ENCODE results near the gene PARP15. TPM values are rescaled to one million over a fixed set of nuclear protein-coding genes. Genes with fewer than 3 reads are reported as not detected.
A peak's percentile ranks its signal among the peaks of the same experiment; 100 is the strongest.

Gene PARP15
- total RNA-seq, 1 experiment from 2014 or later: 0.12 TPM

DNA sequence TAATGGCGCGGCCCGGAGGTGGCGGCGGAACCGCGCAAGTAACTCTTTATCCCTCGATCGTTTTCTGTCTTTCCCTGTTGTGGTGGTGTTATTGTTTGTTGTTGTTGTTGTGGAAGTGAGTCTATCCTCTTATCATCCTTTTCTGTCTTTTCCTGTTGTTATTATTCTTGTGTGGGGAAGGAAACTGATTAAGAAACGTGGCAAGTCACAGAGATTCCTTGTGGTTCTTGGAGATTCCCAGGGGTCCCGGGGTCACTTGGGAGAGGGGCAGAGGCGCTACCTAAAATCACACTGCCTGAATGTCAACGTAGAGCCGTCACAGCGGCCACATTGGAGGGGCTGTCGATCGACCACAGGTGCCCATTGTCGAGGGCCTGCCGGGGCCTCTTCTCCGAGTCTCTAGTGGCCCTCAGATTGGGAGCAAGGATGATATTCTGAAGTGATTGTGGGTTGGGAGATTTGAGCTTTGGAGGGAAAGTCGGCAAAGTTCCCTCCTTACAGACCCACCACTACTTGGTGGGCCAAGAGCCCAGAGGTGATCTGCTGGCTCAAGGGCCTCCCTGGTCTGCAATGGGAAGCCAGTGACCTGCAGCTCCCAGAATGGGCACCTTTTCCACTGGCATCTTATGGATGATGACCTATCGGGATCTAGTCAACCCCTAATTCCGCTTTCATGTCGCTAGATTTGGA is 104.0 kb downstream of the PARP15 start:
- ChIA-PET RAD21 (ENCODE audit: low non-redundant PET in 1 of 2, low total read pairs in 2 of 2, uncharacterized antibody in 2 of 2, unreplicated experiment in 2 of 2) (no interaction called here), POLR2A (no interaction called here), CTCF (no interaction called here)
- TSS peak; percentile 45 for BruUV-seq (replicated peaks)
- H3K4me2 ChIP-seq (ENCODE audit: low read length): peak overlapping the region; percentile 93
- peak overlapping the region; percentile 68; the same call in 1 of the 2 replicates for H3K27ac ChIP-seq (ENCODE audit: low read depth, low read length)
- peak overlapping the region; percentile 84 for H3K9ac ChIP-seq (ENCODE audit: low read length)
- H2AFZ ChIP-seq (ENCODE audit: low read depth, low read length, poor library complexity, severe bottlenecking): peak overlapping the region; percentile 59
- intact Hi-C loops (cut with micrococcal nuclease): no loop called here
- no peaks in the 10 kb centered on the region for H3K27me3 ChIP-seq (ENCODE audit: insufficient read depth, low read length)
- H3K9me2 ChIP-seq (ENCODE audit: insufficient read depth): no peaks in the 10 kb centered on the region
- no peaks in the 10 kb centered on the region for H4K20me1 ChIP-seq (ENCODE audit: insufficient read depth)
- H3K79me2 ChIP-seq (ENCODE audit: insufficient read depth, low read length): peaks cover 7% of the 10 kb centered on the region; the same call in 1 of the 2 replicates
- DNase-seq (ENCODE audit: low read depth, low spot score): no peak
- TF ChIP-seq ZFX (IDR thresholded peaks at IDR 0.05): no peak
- TF ChIP-seq EGR1 (IDR thresholded peaks at IDR 0.05; ENCODE audit: low read depth): no peak; the same call in 1 of the 2 replicates
- TF ChIP-seq POLR2AphosphoS5 (IDR thresholded peaks at IDR 0.05; ENCODE audit: low read depth, low read length): no peak
- TF ChIP-seq YY1 (IDR thresholded peaks at IDR 0.05; ENCODE audit: extremely low read depth, insufficient replicate concordance, low read depth, low read length): no peak
- TF ChIP-seq CEBPB (IDR thresholded peaks at IDR 0.05; ENCODE audit: low read depth): no peak
- TF ChIP-seq, protein P1, sequence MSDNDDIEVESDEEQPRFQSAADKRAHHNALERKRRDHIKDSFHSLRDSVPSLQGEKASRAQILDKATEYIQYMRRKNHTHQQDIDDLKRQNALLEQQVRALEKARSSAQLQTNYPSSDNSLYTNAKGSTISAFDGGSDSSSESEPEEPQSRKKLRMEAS (IDR thresholded peaks at IDR 0.05): no peak
- TF ChIP-seq, protein P2, sequence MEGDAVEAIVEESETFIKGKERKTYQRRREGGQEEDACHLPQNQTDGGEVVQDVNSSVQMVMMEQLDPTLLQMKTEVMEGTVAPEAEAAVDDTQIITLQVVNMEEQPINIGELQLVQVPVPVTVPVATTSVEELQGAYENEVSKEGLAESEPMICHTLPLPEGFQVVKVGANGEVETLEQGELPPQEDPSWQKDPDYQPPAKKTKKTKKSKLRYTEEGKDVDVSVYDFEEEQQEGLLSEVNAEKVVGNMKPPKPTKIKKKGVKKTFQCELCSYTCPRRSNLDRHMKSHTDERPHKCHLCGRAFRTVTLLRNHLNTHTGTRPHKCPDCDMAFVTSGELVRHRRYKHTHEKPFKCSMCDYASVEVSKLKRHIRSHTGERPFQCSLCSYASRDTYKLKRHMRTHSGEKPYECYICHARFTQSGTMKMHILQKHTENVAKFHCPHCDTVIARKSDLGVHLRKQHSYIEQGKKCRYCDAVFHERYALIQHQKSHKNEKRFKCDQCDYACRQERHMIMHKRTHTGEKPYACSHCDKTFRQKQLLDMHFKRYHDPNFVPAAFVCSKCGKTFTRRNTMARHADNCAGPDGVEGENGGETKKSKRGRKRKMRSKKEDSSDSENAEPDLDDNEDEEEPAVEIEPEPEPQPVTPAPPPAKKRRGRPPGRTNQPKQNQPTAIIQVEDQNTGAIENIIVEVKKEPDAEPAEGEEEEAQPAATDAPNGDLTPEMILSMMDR (IDR thresholded peaks at IDR 0.05 in 2 of 3, conservative IDR thresholded peaks at IDR 0.05 in 1 of 3; ENCODE audit: borderline replicate concordance in 1 of 3, insufficient read depth in 1 of 3, low read depth in 2 of 3, low read length in 2 of 3): no peak
- TF ChIP-seq EZH2 (IDR thresholded peaks at IDR 0.05): no peak
- TF ChIP-seq, protein P3, sequence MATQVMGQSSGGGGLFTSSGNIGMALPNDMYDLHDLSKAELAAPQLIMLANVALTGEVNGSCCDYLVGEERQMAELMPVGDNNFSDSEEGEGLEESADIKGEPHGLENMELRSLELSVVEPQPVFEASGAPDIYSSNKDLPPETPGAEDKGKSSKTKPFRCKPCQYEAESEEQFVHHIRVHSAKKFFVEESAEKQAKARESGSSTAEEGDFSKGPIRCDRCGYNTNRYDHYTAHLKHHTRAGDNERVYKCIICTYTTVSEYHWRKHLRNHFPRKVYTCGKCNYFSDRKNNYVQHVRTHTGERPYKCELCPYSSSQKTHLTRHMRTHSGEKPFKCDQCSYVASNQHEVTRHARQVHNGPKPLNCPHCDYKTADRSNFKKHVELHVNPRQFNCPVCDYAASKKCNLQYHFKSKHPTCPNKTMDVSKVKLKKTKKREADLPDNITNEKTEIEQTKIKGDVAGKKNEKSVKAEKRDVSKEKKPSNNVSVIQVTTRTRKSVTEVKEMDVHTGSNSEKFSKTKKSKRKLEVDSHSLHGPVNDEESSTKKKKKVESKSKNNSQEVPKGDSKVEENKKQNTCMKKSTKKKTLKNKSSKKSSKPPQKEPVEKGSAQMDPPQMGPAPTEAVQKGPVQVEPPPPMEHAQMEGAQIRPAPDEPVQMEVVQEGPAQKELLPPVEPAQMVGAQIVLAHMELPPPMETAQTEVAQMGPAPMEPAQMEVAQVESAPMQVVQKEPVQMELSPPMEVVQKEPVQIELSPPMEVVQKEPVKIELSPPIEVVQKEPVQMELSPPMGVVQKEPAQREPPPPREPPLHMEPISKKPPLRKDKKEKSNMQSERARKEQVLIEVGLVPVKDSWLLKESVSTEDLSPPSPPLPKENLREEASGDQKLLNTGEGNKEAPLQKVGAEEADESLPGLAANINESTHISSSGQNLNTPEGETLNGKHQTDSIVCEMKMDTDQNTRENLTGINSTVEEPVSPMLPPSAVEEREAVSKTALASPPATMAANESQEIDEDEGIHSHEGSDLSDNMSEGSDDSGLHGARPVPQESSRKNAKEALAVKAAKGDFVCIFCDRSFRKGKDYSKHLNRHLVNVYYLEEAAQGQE (IDR thresholded peaks at IDR 0.05; ENCODE audit: low read depth): no peak
- no peak for TF ChIP-seq SP1 (IDR thresholded peaks at IDR 0.05; ENCODE audit: low read depth)
- TF ChIP-seq, protein P4, sequence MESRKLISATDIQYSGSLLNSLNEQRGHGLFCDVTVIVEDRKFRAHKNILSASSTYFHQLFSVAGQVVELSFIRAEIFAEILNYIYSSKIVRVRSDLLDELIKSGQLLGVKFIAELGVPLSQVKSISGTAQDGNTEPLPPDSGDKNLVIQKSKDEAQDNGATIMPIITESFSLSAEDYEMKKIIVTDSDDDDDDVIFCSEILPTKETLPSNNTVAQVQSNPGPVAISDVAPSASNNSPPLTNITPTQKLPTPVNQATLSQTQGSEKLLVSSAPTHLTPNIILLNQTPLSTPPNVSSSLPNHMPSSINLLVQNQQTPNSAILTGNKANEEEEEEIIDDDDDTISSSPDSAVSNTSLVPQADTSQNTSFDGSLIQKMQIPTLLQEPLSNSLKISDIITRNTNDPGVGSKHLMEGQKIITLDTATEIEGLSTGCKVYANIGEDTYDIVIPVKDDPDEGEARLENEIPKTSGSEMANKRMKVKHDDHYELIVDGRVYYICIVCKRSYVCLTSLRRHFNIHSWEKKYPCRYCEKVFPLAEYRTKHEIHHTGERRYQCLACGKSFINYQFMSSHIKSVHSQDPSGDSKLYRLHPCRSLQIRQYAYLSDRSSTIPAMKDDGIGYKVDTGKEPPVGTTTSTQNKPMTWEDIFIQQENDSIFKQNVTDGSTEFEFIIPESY (IDR thresholded peaks at IDR 0.05; ENCODE audit: extremely low read depth, insufficient replicate concordance, low read length): no peak
- no peak for TF ChIP-seq SIN3A (IDR thresholded peaks at IDR 0.05; ENCODE audit: low read depth)
- TF ChIP-seq SRF (IDR thresholded peaks at IDR 0.05; ENCODE audit: low read depth): no peak
- TF ChIP-seq FOSL1 (IDR thresholded peaks at IDR 0.05; ENCODE audit: low read depth): no peak
- no peak for ATAC-seq
- H3K36me3 ChIP-seq (ENCODE audit: control insufficient read depth in 1 of 2, insufficient read depth in 2 of 2, low read length in 2 of 2): no peaks in the 10 kb centered on the region
- H3K4me1 ChIP-seq (ENCODE audit: control insufficient read depth in 1 of 2, insufficient read depth in 2 of 2, low read length in 2 of 2): peaks cover 13 to 29% of the 10 kb centered on the region in 2 experiments; a peak in 3 of 4 replicates
- no peaks in the 10 kb centered on the region for H3K9me3 ChIP-seq (ENCODE audit: control insufficient read depth in 1 of 2, insufficient read depth in 1 of 2, low read depth in 1 of 2, low read length in 2 of 2)
- peak overlapping the region; percentile 77 to 85 for H3K4me3 ChIP-seq (replicated peaks in 1 of 2; ENCODE audit: low read depth in 1 of 2, low read length in 2 of 2)
